Mammary microvascular endothelial cell (primary cell): Measurements from ENCODE around the gene FAM107A. TPM values are rescaled to one million over a fixed set of nuclear protein-coding genes. Genes with fewer than 3 reads are reported as not detected.

Experiments used
- total RNA-seq: library from RNA; depleted of rRNA; stranded (reverse); fragments of >200 nt; gene quantifications from 2 replicates; pipeline ENCODE4 v1.2.3, GENCODE V29; 2015

Gene FAM107A
- 83.0 and 85.8 TPM in 2 replicates for total RNA-seq

GRCh38 chr3:58577269-58577821 is at the start of gene FAM107A:
Gene FAM107A, minus strand, starts transcription at chr3:58577391. Its CDS starts 7,531 bp downstream, at chr3:58569860.

GRCh38 chr3:58536501-58537411 is 40.4 kb downstream of the FAM107A start, which contains the start of gene ACOX2:
Gene ACOX2, minus strand, starts transcription at chr3:58537190. Its CDS starts 2,084 bp downstream, at chr3:58535106.

Other genes starting within 250 kb of the FAM107A start
- 13.5 and 14.6 TPM in 2 replicates for gene PXK, start 244.5 kb downstream of the FAM107A start, total RNA-seq
- gene PDHB, start 143.6 kb downstream of the FAM107A start, total RNA-seq, result 81.0 and 82.1 TPM in 2 replicates
- gene KCTD6, start 85.3 kb downstream of the FAM107A start, total RNA-seq, result 4.3 and 6.5 TPM in 2 replicates
- not detected in 2 replicates for gene ACOX2, start 40.2 kb downstream of the FAM107A start, total RNA-seq
- gene FAM3D, start 89.4 kb upstream of the FAM107A start, total RNA-seq, result not detected in 2 replicates